ENCODE results near the gene NIN.

GRCh38 chr14:50728836-50729235 is 102.1 kb downstream of the NIN start:
- no peak for TF ChIP-seq POLR2A (IDR thresholded peaks at IDR 0.05)
- TF ChIP-seq POLR2AphosphoS5 (IDR thresholded peaks at IDR 0.05), result no peak
- TF ChIP-seq, protein P1, sequence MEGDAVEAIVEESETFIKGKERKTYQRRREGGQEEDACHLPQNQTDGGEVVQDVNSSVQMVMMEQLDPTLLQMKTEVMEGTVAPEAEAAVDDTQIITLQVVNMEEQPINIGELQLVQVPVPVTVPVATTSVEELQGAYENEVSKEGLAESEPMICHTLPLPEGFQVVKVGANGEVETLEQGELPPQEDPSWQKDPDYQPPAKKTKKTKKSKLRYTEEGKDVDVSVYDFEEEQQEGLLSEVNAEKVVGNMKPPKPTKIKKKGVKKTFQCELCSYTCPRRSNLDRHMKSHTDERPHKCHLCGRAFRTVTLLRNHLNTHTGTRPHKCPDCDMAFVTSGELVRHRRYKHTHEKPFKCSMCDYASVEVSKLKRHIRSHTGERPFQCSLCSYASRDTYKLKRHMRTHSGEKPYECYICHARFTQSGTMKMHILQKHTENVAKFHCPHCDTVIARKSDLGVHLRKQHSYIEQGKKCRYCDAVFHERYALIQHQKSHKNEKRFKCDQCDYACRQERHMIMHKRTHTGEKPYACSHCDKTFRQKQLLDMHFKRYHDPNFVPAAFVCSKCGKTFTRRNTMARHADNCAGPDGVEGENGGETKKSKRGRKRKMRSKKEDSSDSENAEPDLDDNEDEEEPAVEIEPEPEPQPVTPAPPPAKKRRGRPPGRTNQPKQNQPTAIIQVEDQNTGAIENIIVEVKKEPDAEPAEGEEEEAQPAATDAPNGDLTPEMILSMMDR (IDR thresholded peaks at IDR 0.05), result no peak
- TF ChIP-seq EP300 (IDR thresholded peaks at IDR 0.05), result no peak
